DMS53 (cell line): Measurements from ENCODE around the gene NCOA3.
"Not testable (repeated sequence)": the region's sequence is repeated elsewhere in the genome, so short reads cannot be mapped to it uniquely, and the experiment has no call there.

Experiments used
- DNase-seq: peaks from one replicate; lab custom pipeline; 2025; lab: John Stamatoyannopoulos, UW

NCOA3 gene

GRCh38 chr20:47468290-47469050, 33.2 kb upstream of the NCOA3 start:
- no peak for DNase-seq

- no peak for DNase-seq
Measured at GRCh38 chr20:47475419-47476044, 26.2 kb upstream of the NCOA3 start.

- DNase-seq = no peak
Measured at GRCh38 chr20:47476452-47476851, 25.2 kb upstream of the NCOA3 start.

GRCh38 chr20:47479093-47479492, 22.6 kb upstream of the NCOA3 start:
- DNase-seq = no peak

GRCh38 chr20:47479506-47479905, 22.2 kb upstream of the NCOA3 start:
- no peak for DNase-seq

- DNase-seq = no peak
Measured at GRCh38 chr20:47480239-47480638, 21.4 kb upstream of the NCOA3 start.

GRCh38 chr20:47480705-47481104, 21.0 kb upstream of the NCOA3 start:
- no peak for DNase-seq

- DNase-seq = no peak
Measured at GRCh38 chr20:47481330-47482216, 20.1 kb upstream of the NCOA3 start.

- DNase-seq = no peak
Measured at GRCh38 chr20:47482705-47483104, 19.0 kb upstream of the NCOA3 start.

GRCh38 chr20:47484303-47484702, 17.4 kb upstream of the NCOA3 start:
- no peak for DNase-seq

GRCh38 chr20:47487175-47487917, 14.3 kb upstream of the NCOA3 start:
- no peak for DNase-seq

GRCh38 chr20:47489448-47489872, 12.2 kb upstream of the NCOA3 start:
- DNase-seq = no peak

- no peak for DNase-seq
Measured at GRCh38 chr20:47490795-47491194, 10.9 kb upstream of the NCOA3 start.

- no peak for DNase-seq
Measured at GRCh38 chr20:47492284-47492683, 9.4 kb upstream of the NCOA3 start.

- DNase-seq = peak; percentile 71
Measured at GRCh38 chr20:47493175-47493962, 8.3 kb upstream of the NCOA3 start.

- DNase-seq = peak; percentile 73
Measured at GRCh38 chr20:47493963-47494293, 7.8 kb upstream of the NCOA3 start.

GRCh38 chr20:47494606-47495005, 7.1 kb upstream of the NCOA3 start:
- not testable (repeated sequence) for DNase-seq

GRCh38 chr20:47496118-47496517, 5.6 kb upstream of the NCOA3 start:
- no peak for DNase-seq

- DNase-seq = no peak
Measured at GRCh38 chr20:47498606-47499005, 3.1 kb upstream of the NCOA3 start.

- DNase-seq = no peak
Measured at GRCh38 chr20:47499053-47499452, 2.6 kb upstream of the NCOA3 start.

GRCh38 chr20:47500082-47500481, 1.6 kb upstream of the NCOA3 start:
- DNase-seq = not testable (repeated sequence)
